K562 (cell line): ENCODE results near the gene ARHGDIA.
A peak's percentile ranks its signal among the peaks of the same experiment; 100 is the strongest.

Experiments
- CTCF ChIP-seq, 3 experiments: IDR thresholded peaks in 2 of 3; conservative IDR thresholded peaks in 1 of 3; 2 replicates each; pipeline ENCODE4 v1.5.1; 2011 to 2012; ENCODE audit warnings: low read length in 3 of 3, mild to moderate bottlenecking in 3 of 3, control low read depth in 2 of 3, improper control_type of control experiment in 1 of 3, inconsistent platforms in 1 of 3, low read depth in 1 of 3, mixed read lengths in 1 of 3, moderate library complexity in 1 of 3; ENCODE audit not compliant: insufficient read depth in 2 of 3
- DMBX1 ChIP-seq: fragments of 250-450 bp; sonication (Bioruptor Pico); IDR thresholded peaks from 2 replicates; pipeline ENCODE4 v1.8.0; 2022; ENCODE audit warnings: inconsistent platforms, mild to moderate bottlenecking, moderate library complexity, borderline replicate concordance
- ELK1 ChIP-seq: sonication (generic); formaldehyde crosslinking; IDR thresholded peaks from 2 replicates; pipeline ENCODE4 v1.8.1; 2022; ENCODE audit warnings: missing genetic modification reagents
- FOXP1 ChIP-seq: sonication (generic); formaldehyde crosslinking; IDR thresholded peaks from 2 replicates; pipeline ENCODE4 v1.8.0; 2022; ENCODE audit warnings: mild to moderate bottlenecking, missing genetic modification reagents
- GATA2 ChIP-seq: sonication (generic); formaldehyde crosslinking; IDR thresholded peaks from 2 replicates; pipeline ENCODE4 v1.4.0; 2020; ENCODE audit warnings: mild to moderate bottlenecking, missing genetic modification reagents
- PRPF4 ChIP-seq: fragments of 200-400 bp; formaldehyde crosslinking; IDR thresholded peaks from one replicate; pipeline ENCODE4 v1.6.1; 2017; ENCODE audit warnings: low read length, low read depth, mild to moderate bottlenecking; ENCODE audit not compliant: insufficient read depth, poor library complexity, severe bottlenecking
- SP2 ChIP-seq: IDR thresholded peaks from 2 replicates; pipeline ENCODE4 v1.6.1; 2011; ENCODE audit warnings: mild to moderate bottlenecking, low read depth, low read length, moderate library complexity; ENCODE audit not compliant: poor library complexity, severe bottlenecking; ENCODE audit errors: extremely low read depth
- ZBTB26 ChIP-seq: fragments of 450-650 bp; formaldehyde crosslinking; IDR thresholded peaks from 2 replicates; pipeline ENCODE4 v1.4.0; 2022; ENCODE audit warnings: missing genetic modification characterization
- ZHX1 ChIP-seq: fragments of 150-350 bp; conservative IDR thresholded peaks from 2 replicates; pipeline ENCODE4 v1.6.1; 2014; ENCODE audit warnings: low read length
- ZNF274 ChIP-seq: IDR thresholded peaks from 2 replicates; pipeline ENCODE4 v1.6.1; 2011; ENCODE audit warnings: low read depth, mild to moderate bottlenecking, low read length, moderate library complexity, borderline replicate concordance

GRCh38 chr17:81871387-81872230, 472 bp upstream of the ARHGDIA start:
- no peak for TF ChIP-seq ZBTB26
- no peak for TF ChIP-seq GATA2 (CRISPR knock-in tag)
- TF ChIP-seq CTCF (IDR thresholded peaks at IDR 0.05 in 2 of 3, conservative IDR thresholded peaks at IDR 0.05 in 1 of 3; ENCODE audit: insufficient read depth in 2 of 3, low read depth in 1 of 3, low read length in 3 of 3): peak in 2 of 3 experiments; percentile 27 to 29; a peak in 3 of 6 replicates
- peak; percentile 49; the same call in 1 of the 2 replicates for TF ChIP-seq DMBX1 (CRISPR knock-in tag)
- peak; percentile 44; the same call in 1 of the 2 replicates for TF ChIP-seq ZNF274
- no peak for TF ChIP-seq ELK1
- no peak for TF ChIP-seq SP2
- peak; percentile 74 for TF ChIP-seq PRPF4
- peak; percentile 95 for TF ChIP-seq FOXP1 (CRISPR knock-in tag)
- no peak for TF ChIP-seq ZHX1
